HG03460 (cell line): Measurements from ENCODE around the gene MOBP.
"Not testable (repeated sequence)": the region's sequence is repeated elsewhere in the genome, so short reads cannot be mapped to it uniquely, and the experiment has no call there.

Source experiments
- ATAC-seq: cut with Tn5 transposase; IDR thresholded peaks from one replicate; pipeline ENCODE4 v1.9.1; 2021; ENCODE audit not compliant: unreplicated experiment

MOBP gene

DNA sequence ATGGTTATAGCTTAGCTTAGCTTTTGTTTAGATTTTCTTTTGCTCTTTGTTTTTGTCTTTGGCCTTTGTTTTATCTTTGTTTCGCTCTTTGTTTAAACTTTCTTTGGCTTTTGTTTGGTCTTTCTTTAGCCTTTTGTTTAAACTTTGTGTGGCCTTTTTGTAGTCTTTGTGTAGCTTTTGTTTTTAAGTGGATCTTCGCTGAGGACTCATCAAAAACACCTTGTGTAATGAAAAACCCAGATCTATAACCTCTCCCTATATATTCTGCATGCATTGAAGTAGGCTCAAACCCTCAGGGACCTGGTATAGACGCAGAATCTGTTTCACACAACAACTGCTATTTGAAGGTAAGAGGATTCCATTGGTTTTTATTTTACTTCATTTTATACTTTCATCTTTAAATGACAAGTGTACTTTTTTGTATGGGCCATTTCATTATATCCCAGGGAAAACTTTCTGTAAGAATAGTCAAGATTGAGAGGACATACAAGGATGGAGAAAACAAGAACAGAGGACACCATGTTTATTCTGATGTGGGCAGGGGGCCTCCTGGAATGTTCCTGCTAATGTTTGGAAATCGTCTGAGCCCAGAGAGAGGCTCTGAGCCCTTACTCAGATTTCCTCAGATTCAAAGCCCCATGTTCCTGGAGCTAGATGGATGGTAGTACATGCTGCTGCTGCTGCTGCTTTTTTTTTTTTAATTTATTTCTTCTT is at the start of gene MOBP:
TSS of gene MOBP (plus strand) at position 287 of the 714 bp plus-strand sequence. CDS start 34,390 bp downstream, outside the sequence.
- no peak for ATAC-seq

- ATAC-seq: not testable (repeated sequence)
These were observed 48.8 kb upstream of the MOBP start for GRCh38 chr3:39418556-39419225.

GRCh38 chr3:39419742-39420315 is 47.7 kb upstream of the MOBP start:
- no peak for ATAC-seq

GRCh38 chr3:39420543-39420942 is 46.9 kb upstream of the MOBP start:
- no peak for ATAC-seq

- ATAC-seq: no peak
These were observed 44.0 kb upstream of the MOBP start for GRCh38 chr3:39423436-39423970.

DNA sequence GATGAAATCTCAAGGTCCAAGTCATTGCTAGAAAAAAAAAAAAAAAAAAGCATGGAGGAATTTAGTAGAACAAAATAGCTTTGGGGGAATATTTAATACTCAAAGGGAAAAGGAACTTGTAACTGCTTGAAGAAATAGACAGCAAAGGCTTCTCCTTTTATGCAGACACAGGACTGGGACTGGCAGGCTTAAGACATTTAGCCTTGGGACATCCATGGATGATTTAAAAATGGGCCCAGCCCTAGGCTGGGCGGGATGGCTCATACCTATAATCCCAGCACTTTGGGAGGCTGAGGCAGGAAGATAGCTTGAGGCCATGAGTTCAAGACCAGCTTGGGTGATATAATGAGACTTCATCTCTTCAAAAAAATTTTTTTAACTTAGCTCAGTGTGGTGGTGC is 41.2 kb upstream of the MOBP start:
- no peak for ATAC-seq

- no peak for ATAC-seq
These were observed 40.0 kb upstream of the MOBP start for GRCh38 chr3:39427506-39427905.

DNA sequence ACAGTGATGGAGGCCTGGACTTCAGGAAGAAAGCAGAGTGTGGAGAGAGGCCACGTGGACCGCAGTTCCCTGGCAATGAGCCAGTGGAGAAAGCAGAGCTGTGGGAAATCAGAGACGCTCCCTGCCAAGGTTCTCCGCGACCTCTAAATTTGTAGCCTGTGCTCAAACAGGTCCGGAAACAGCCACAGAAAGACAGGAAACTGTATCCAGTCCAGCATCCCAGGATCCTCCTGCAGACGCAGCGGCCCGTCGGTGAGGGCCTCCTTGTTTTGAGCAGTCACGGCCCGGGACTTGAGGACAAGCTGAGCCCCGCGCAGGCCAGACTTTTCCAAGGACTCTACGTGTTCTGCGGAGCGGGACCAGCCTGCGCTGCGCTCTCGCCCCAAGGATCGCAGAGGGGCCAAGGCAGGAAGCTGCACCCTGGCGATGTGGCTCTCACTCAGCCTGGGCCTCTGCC is 38.7 kb upstream of the MOBP start:
- no peak for ATAC-seq

DNA sequence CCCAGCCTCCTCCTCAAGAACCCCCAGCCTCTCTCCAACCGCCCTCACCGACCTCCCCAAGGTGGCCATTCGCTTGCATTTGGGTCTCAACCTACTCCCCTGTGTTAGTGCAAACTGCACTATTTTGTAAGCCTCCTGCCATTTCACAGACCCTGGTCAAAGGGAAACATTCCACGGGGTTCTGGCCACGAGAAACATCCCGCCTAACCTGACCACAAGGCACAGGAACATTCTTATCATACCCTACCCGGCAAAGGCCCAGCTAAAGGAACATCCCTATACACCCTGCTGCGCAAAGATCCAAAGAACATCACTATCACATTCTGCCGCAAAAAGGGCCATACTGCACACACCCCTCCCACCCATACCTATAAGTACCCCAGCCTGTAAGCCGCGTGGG is 38.0 kb upstream of the MOBP start:
- ATAC-seq: no peak

DNA sequence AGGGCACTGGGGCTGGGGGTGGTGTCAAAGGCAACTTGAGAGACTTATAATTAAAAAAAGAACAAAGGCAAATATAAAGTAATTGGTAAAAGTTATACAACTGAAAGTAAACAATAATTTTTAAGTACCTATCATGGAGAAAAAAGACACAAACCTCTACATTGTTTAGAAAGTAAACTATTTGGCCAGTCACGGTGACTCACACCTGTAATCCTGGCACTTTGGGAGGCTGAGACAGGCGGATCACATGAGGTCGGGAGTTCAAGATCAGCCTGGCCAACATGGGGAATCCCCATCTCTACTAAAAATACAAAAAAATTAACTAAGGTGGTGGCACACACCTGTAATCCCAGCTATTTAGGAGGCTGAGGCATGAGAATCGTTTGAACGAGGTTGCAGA is 35.1 kb upstream of the MOBP start:
- ATAC-seq: no peak

- no peak for ATAC-seq
These were observed 33.8 kb upstream of the MOBP start for GRCh38 chr3:39433642-39434041.

DNA sequence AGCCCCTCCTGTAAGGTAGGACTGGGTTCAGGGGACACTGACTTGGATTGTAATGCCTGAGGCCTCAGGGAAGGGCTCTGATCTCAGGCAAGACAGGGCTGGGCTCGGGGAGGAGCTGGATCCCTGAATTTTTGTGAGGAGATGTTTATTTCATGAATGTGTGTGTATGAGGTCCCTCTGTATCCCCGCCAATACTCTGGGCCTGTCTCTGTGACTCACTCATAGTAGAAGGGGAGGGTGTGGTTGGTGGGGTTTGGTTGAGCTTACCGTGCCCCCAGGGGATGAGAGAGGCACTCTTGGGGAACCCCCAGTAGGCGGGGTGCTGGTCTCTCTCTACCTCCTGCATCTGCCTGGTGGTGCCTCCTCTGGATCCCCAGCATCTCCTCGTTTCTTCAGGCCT is 32.9 kb upstream of the MOBP start:
- no peak for ATAC-seq

DNA sequence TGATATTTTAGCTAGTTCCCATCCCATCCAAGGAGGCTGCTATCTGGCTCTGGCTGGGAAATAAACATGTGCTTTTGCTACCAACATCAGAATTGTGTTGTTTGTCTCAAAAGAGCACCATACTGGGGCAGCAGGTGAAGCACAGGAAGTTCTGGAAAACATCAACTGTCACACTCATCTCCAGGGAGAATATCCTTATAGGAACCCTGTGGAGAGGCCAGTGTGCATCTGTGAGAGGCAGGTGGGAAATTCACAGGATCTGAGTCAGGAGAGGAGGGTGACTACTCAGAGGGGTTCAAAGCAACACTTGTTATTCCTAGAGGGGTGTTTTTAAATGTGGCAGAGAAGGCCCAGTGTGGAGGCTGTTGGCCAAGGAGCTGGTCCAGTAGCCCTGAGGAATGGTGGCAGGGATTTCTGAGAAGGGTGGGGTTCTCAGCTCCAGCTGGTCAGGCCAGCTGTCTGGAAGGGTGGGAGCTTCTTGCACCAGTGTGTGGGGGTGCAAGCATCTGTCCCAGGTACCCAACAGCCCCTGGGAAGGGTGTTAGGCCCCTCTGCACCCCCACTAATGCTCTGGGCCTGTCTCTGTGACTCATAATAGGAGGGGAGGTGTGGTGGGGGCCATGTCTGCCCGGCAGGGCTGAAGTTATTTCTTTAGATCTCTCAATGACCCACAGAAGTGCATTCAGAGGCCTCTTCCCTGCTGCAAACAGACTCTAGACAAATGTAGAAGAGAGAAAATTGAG is 32.3 kb upstream of the MOBP start:
- no peak for ATAC-seq

DNA sequence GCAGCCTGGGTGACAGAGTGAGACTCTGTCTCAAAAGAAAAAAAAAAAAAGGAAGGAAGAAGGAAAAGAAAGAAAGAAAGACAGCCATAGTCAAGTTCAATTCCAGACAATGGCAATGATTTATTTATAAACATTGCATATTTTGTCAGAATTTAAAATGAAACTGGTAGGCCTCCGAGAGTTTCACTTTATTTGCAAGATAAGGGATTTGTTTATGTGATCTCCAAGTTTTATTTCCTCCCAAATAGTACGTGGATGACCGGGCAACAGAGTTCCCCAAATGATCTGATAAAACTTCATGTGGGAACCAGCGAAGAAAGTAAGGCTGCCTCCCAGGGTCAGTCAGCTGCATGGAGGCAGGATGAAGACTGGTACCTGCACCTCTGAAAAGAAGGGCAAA is 28.6 kb upstream of the MOBP start:
- ATAC-seq: no peak

- no peak for ATAC-seq
These were observed 27.2 kb upstream of the MOBP start for GRCh38 chr3:39440316-39440715.

DNA sequence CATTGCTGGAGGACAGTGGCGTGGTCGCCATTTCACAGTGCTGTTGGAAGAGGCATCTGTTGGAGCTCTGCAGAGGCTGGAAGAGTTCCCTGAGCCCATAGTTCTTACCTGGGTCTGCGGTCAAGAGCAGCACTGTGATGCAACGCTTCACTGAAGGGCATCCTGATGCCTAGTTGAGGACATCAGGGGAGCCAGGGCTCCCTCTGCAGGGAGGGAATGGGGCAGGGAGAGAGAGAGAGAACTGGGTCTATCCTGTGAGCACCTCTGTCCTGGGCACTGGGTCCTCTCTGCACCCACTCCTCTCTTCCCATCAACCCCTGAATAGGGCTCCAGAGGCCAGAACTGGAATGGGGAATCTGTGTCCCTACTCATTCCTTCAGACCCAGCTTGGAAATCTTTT is 23.9 kb upstream of the MOBP start:
- ATAC-seq: no peak

DNA sequence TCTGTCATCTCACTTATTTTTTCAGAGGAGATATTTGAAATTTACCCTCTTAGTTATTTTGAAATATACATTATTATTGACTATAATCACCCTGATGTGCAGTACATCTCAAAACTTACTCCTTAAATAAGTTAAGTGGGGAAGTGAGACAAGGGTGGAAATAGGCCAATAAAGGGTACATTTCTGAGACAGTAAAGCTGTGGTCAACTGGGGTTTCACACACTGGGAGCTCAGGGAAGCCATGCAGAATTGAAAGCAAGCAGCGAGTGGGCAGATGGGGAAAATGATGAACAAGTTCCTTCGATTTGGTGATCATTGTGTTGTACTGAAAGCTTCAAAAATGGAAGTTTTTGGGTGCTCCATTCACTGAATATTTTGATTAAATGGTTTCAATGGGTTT is 21.6 kb upstream of the MOBP start:
- no peak for ATAC-seq

GRCh38 chr3:39446444-39446843 is 21.0 kb upstream of the MOBP start:
- no peak for ATAC-seq

DNA sequence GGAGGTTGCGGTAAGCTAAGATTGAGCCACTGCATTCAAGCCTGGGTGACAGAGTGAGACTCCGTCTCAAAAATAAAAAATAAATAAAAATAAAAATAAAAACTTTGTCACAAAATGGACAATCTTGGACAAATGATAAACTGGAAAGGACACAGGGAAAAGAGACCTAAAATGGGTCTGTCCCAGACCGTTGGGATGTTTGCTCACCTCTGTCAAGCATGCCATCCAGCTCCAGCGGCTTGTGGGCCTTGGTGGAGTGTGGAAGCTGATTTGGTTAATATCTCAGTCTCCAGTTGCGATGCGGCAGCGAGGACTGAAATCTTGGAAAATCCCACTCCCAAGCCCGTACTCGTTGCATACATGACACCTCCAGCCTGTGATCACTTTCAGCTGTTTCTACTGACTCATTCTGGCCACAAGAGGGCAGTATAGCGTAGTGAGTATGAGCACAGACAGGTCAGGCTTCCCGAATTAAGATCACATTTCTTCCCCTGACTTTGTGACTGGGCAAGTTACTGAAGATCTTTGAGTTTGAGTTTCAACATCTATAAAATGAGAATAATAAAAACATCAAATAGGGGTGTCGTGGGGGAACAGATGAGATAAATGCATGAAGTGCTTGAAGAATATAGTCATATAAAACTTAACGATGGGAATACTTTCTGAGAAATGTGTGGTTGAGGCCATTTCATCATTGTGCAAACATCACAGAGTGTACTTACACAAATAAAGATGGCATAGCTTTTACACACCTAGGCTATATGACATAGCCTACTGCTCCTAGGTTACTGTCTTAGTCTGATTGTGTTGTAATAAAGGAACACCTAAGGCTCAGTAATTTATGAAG is 19.6 kb upstream of the MOBP start:
- ATAC-seq: peak; percentile 77

GRCh38 chr3:39448506-39449233 is 18.8 kb upstream of the MOBP start:
- no peak for ATAC-seq
